ENCODE results near the gene DCST2. TPM values are rescaled to one million over a fixed set of nuclear protein-coding genes. Genes with fewer than 3 reads are reported as not detected.

The DCST2 gene
- total and polyA plus RNA-seq, 9 of the 15 experiments (the other 6 are each of a cell fraction or from before 2014, with no cell fraction given): 0.09 to 0.49 (median 0.11) TPM; not detected in 3

- TF ChIP-seq GTF3C2 (IDR thresholded peaks at IDR 0.05; ENCODE audit: borderline replicate concordance, extremely low read depth, insufficient read length) (no peak), ZNF175 (CRISPR knock-in tag; IDR thresholded peaks at IDR 0.05; ENCODE audit: low read depth) (peak; percentile 43; the same call in 1 of the 2 replicates), HMG20B (CRISPR knock-in tag; IDR thresholded peaks at IDR 0.05) (no peak), HINFP (tag; conservative IDR thresholded peaks at IDR 0.05; ENCODE audit: low read depth) (no peak), SNAPC5 (CRISPR knock-in tag; IDR thresholded peaks at IDR 0.05) (no peak), POLR3G (IDR thresholded peaks at IDR 0.05; ENCODE audit: extremely low read depth, insufficient read length, insufficient replicate concordance) (no peak), MYNN (IDR thresholded peaks at IDR 0.05) (no peak), MYNN (CRISPR knock-in tag; IDR thresholded peaks at IDR 0.05) (no peak), ZSCAN32 (CRISPR knock-in tag; IDR thresholded peaks at IDR 0.05) (no peak), CBX2 (IDR thresholded peaks at IDR 0.05; ENCODE audit: insufficient read depth, low read length, poor library complexity, severe bottlenecking) (no peak), GATA2 (CRISPR knock-in tag; IDR thresholded peaks at IDR 0.05) (0 out of 2 replicates have a peak, but pooled peaks have one; percentile 59), ARHGAP35 (IDR thresholded peaks at IDR 0.05; ENCODE audit: partially characterized antibody) (no peak), ZKSCAN1 (IDR thresholded peaks at IDR 0.05; ENCODE audit: low read depth, low read length) (no peak), ZNF184 (CRISPR knock-in tag; IDR thresholded peaks at IDR 0.05) (no peak), EGR1 (conservative IDR thresholded peaks at IDR 0.05) (peak; percentile 93), SNIP1 (IDR thresholded peaks at IDR 0.05; ENCODE audit: low read depth) (no peak)
Measured at GRCh38 chr1:155078469-155079209, 45.1 kb upstream of the DCST2 start, which contains the start of gene EFNA3 (continued).

Data from K562 (cell line).